Mucosa of rectum (tissue), 2 donors: ENCODE data around the gene ABCC4.

Experiments
- H3K27ac ChIP-seq, 2 donors: one replicate each; pipeline ENCODE4 v1.7.0; 2013; ENCODE audit warnings: inconsistent platforms in 2 of 2, low read depth in 2 of 2, low read length in 2 of 2
- H3K27me3 ChIP-seq, 2 donors: one replicate each; pipeline ENCODE4 v1.7.0; 2013; ENCODE audit warnings: low read length in 2 of 2; ENCODE audit not compliant: control insufficient read depth in 2 of 2, insufficient read depth in 2 of 2
- H3K36me3 ChIP-seq, 2 donors: one replicate each; pipeline ENCODE4 v1.7.0; 2013; ENCODE audit warnings: low read length in 2 of 2; ENCODE audit not compliant: control insufficient read depth in 2 of 2, insufficient read depth in 2 of 2
- H3K4me1 ChIP-seq, 2 donors: one replicate each; pipeline ENCODE4 v1.7.0; 2013; ENCODE audit warnings: low read length in 2 of 2, mild to moderate bottlenecking in 1 of 2; ENCODE audit not compliant: control insufficient read depth in 2 of 2, insufficient read depth in 2 of 2
- H3K4me3 ChIP-seq, 2 donors: one replicate each; pipeline ENCODE4 v1.7.0; 2013; ENCODE audit warnings: low read length in 2 of 2
- H3K9ac ChIP-seq, 2 donors: one replicate each; pipeline ENCODE4 v1.7.0; 2013; ENCODE audit warnings: low read length in 2 of 2, low read depth in 1 of 2, mild to moderate bottlenecking in 1 of 2
- H3K9me3 ChIP-seq, 2 donors: one replicate each; pipeline ENCODE4 v1.7.0; 2013; ENCODE audit warnings: low read length in 2 of 2; ENCODE audit not compliant: control insufficient read depth in 2 of 2
- donor health status: healthy.
- donor health status: Normal muscosa, but diverticular disease.

ABCC4 gene

DNA sequence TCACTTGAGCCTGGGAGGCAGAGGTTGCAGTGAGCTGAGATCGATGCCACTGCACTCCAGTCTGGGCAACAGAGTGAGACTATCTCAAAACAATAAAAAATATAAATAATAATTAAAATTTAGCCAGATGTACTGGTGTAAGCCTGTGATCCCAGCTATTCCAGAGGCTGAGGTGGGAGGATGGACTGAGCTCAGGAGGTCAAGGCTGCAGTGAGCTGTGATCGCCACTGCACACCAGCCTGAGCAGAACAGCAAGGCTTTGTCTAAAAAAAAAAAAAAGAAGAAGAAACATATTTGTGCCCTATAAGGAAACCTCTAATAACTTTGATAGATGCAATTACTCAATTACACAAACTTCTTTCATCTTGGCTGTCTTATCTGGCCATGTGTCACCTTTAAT, 52.3 kb downstream of the ABCC4 start:
- Histone ChIP-seq H3K9me3 (no peaks in the 10 kb centered on the region), H3K9ac (no peak overlapping the region), H3K36me3 (no peaks in the 10 kb centered on the region), H3K4me3 (no peak overlapping the region), H3K27me3 (no peaks in the 10 kb centered on the region), H3K4me1 (peaks cover 13 to 16% of the 10 kb centered on the region in 2 donors), H3K27ac (no peak overlapping the region)

DNA sequence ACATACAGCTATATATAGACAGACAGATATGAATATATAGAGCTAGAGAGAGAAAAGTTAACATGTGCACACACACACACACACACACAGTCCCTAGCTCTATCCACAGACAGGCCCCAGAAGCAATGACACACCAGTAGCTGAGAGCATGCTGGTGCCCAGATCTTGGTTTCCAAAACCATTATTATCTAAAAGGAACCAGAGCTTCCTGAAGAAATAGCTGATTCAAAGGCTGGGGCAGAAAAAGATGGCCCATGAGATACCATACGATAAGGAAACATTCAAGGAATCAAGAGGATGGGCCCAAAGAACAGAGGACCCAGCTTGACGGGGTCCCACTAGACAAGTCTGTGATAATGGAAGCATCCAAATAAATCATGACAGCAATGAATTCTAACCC, 53.4 kb downstream of the ABCC4 start:
- H3K9me3 ChIP-seq: no peaks in the 10 kb centered on the region
- no peak overlapping the region for H3K4me3 ChIP-seq
- H3K9ac ChIP-seq: no peak overlapping the region
- no peak overlapping the region for H3K27ac ChIP-seq
- peaks cover 13 to 16% of the 10 kb centered on the region in 2 donors for H3K4me1 ChIP-seq
- no peaks in the 10 kb centered on the region for H3K36me3 ChIP-seq
- no peaks in the 10 kb centered on the region for H3K27me3 ChIP-seq

DNA sequence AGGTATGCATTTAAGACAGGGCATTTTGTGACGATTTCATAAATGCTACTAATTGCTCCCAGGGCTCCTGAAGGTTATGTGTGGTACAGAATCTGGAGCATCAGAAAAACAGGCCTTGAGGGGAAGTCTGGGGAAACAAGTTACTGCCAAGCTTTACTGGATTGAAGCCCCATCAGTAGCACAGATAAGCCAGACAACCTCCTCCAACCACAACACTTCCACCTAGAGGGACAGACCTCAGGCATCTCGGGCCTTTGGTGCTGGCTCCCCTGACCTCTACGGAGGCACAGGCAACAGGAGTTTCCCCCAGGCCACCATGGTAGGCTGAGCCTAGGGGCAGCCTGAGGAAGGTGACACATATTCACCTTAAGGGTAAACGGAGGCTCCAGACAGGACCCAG, 54.1 kb downstream of the ABCC4 start:
- H3K27ac ChIP-seq: no peak overlapping the region

DNA sequence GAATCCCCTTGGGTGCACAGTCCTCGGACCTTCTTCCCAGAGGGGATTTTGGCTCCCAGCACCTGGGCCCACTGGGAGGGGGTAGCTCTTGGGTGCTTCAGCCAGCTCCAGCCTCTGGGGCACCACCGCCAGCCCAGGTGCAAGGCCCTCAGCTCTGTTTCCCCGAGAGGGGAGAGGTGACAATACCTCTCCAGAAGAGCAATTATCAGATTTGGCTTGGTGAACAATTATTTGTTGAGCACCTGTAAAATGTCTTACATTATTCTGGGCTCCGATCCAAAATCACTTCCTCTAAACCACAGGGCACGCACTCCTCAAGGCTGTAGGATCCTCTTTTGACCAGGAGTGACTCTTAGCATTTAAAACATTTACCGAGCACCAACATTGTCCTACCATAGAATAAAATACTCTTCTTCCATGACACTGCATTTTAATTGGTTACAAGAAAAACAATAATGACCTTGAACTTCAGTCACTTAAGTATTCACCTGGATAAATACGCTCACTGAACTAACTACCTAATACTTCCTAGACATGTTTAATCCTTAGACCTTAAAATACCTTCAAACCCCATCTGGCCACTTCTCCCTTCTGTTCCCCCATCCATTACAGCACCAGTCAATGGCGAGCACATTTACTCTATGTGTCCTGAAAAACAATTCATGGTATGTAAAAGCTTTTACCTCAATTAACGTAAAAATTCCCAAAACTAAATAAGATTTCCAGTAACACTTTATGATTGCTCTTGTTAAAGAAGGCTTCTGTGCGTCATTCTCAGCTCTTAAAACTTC, 54.8 kb downstream of the ABCC4 start:
- Histone ChIP-seq H3K9ac (no peak overlapping the region), H3K36me3 (no peaks in the 10 kb centered on the region), H3K9me3 (no peaks in the 10 kb centered on the region), H3K4me3 (no peak overlapping the region), H3K4me1 (peaks cover 13 to 16% of the 10 kb centered on the region in 2 donors), H3K27me3 (no peaks in the 10 kb centered on the region), H3K27ac (no peak overlapping the region)

More for the DNA sequence above, 54.1 kb downstream of the ABCC4 start:
- H3K36me3 ChIP-seq: no peaks in the 10 kb centered on the region
- H3K4me3 ChIP-seq: no peak overlapping the region
- no peaks in the 10 kb centered on the region for H3K27me3 ChIP-seq
- H3K9ac ChIP-seq: no peak overlapping the region
- no peaks in the 10 kb centered on the region for H3K9me3 ChIP-seq
- H3K4me1 ChIP-seq: peaks cover 13 to 16% of the 10 kb centered on the region in 2 donors

DNA sequence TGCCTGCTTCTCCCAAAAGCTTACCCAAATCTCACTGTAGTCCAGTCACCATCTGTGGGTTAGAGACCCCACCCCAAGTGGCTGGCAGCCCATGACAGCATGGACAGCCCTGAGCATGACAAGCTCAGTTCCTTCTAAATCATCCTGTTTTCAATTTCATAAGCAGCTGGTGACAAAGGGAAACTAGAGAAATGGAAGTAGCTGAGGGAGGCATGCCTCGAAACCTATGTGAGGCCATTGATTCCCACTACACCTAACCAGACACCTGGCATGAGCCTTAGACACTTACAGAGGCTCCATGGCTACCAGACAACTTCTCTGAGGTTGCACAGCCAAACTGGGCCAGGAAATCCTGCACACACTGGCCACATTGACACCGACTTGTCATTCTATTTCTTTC, 56.2 kb downstream of the ABCC4 start:
- Histone ChIP-seq H3K4me1 (peaks cover 13 to 16% of the 10 kb centered on the region in 2 donors), H3K27me3 (no peaks in the 10 kb centered on the region), H3K9me3 (no peaks in the 10 kb centered on the region), H3K9ac (no peak overlapping the region), H3K36me3 (no peaks in the 10 kb centered on the region), H3K4me3 (no peak overlapping the region), H3K27ac (no peak overlapping the region)

DNA sequence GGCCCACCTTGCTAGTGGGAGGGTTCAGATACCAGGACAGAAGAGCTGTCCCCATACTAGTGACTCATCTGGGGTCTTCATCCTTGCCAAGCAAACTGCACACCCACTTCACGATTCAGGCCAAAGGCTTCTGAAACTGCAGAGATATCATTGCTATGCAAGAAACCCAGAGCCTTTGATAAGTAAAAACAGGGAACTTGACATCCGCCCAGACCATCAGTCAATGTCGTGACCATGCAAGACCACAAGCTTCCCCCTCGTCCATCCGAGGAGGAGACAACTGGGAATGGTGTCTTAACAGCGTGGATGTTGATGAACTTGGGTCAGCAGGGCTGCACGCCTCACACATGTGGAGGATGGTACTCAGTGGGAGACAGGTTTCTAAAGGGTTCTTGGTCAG, 58.0 kb downstream of the ABCC4 start:
- no peaks in the 10 kb centered on the region for H3K36me3 ChIP-seq
- H3K9me3 ChIP-seq: no peaks in the 10 kb centered on the region
- H3K27ac ChIP-seq: no peak overlapping the region
- no peaks in the 10 kb centered on the region for H3K27me3 ChIP-seq
- peaks cover 13 to 16% of the 10 kb centered on the region in 2 donors for H3K4me1 ChIP-seq
- no peak overlapping the region for H3K9ac ChIP-seq
- no peak overlapping the region for H3K4me3 ChIP-seq

DNA sequence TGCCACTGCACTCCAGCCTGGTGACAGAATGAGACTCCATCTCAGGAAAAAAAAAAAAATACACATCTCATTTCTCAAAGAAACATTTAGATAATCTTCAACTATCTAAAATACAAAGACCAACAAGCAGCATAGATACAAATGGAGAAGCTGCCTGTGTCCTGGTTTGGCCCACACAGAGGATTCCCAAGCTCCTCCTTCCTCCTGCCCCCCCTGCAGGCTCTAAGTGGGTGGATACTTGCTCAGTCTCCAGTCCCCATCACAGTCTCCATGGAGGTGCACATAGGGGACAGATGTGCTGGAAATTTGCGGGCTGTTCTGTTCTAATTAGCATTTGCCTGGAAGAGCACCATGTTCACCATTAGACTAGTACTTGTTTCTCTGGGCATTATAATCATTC, 59.9 kb downstream of the ABCC4 start:
- no peak overlapping the region for H3K9ac ChIP-seq
- no peaks in the 10 kb centered on the region for H3K36me3 ChIP-seq
- H3K27me3 ChIP-seq: no peaks in the 10 kb centered on the region
- no peaks in the 10 kb centered on the region for H3K9me3 ChIP-seq
- peaks cover 5 to 6% of the 10 kb centered on the region in 2 donors for H3K4me1 ChIP-seq
- no peak overlapping the region for H3K4me3 ChIP-seq
- H3K27ac ChIP-seq: no peak overlapping the region

DNA sequence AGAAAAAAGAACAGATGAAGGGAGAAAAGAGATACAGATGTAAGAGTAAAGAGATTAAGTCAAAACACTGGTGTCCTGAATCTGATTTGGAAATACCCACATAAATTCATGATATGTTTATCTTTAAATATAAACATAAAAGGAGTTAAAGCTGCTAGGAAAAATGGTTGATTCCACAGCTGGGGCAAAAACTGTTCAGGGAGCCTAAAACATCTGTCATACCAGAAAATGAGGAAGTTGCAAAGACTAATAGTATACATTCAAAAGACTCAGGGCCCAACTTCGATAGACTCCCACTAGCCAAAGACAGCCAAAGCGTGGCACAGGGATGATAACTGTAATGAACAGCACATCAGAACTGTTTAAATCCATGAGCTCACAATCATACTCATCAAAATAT, 62.0 kb downstream of the ABCC4 start:
- no peaks in the 10 kb centered on the region for H3K4me1 ChIP-seq
- H3K27me3 ChIP-seq: no peaks in the 10 kb centered on the region
- no peaks in the 10 kb centered on the region for H3K9me3 ChIP-seq
- no peak overlapping the region for H3K4me3 ChIP-seq
- H3K36me3 ChIP-seq: no peaks in the 10 kb centered on the region
- no peak overlapping the region for H3K27ac ChIP-seq
- H3K9ac ChIP-seq: no peak overlapping the region

DNA sequence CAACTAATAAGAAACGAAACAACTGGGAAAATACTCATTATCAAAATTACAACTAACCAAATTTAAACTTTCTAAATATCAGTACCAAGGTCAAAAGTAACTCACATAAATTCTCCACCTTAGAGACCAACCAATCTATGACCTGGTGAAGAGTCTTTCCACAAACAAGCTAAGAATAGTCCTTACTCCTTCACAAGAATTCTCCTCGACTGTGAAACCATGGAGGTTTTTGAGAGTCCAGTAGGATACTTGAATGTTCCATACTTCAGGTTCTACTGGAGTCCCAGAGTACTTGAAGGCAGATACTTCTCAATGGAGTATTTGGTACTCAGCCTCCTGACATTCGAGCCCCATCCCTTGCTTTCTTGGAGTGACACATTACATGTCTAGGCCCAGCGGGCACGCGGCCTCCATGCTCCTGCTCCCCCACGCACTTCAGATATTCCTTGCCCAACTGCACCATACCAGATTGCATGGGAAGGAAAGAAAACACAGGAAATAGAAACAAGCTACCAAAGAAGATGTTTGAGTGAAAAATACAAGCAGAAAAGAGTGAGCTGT, 63.9 kb downstream of the ABCC4 start:
- no peaks in the 10 kb centered on the region for H3K36me3 ChIP-seq
- no peak overlapping the region for H3K9ac ChIP-seq
- no peak overlapping the region for H3K4me3 ChIP-seq
- H3K4me1 ChIP-seq: no peaks in the 10 kb centered on the region
- H3K27me3 ChIP-seq: no peaks in the 10 kb centered on the region
- H3K27ac ChIP-seq: no peak overlapping the region
- no peaks in the 10 kb centered on the region for H3K9me3 ChIP-seq

DNA sequence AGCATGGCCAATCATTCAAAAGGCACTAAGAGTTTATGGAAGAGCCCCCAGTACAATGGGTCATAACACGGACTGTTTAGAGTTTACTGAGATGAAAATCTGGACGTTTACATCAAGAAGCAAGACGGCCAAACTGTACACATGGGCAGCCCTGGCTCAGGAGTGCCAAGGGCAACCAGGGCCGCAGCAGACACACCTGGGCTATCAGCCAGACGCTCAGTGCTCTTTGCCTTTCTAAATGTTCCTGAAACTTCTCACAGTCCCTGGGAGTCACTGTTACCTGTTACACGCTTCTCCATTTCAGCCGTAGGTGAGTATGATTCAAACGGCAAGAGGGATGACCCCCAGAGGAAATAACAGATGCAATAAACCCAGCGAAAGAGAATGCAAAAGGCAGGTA, 64.5 kb downstream of the ABCC4 start:
- Histone ChIP-seq H3K27me3 (no peaks in the 10 kb centered on the region), H3K9me3 (no peaks in the 10 kb centered on the region), H3K36me3 (peaks cover 0 to 3% of the 10 kb centered on the region in 2 donors), H3K9ac (no peak overlapping the region), H3K4me1 (no peaks in the 10 kb centered on the region), H3K4me3 (no peak overlapping the region), H3K27ac (no peak overlapping the region)
